ENCODE results near the gene EWSR1.
"Not testable (repeated sequence)": the region's sequence is repeated elsewhere in the genome, so short reads cannot be mapped to it uniquely, and the experiment has no call there.

EWSR1 gene

GRCh38 chr22:29344137-29344536 lies 76.1 kb downstream of the EWSR1 start:
- TF ChIP-seq EZH2 (IDR thresholded peaks at IDR 0.05; ENCODE audit: borderline replicate concordance, low read depth, low read length, severe bottlenecking) (no peak), CTCF (IDR thresholded peaks at IDR 0.05; ENCODE audit: borderline replicate concordance, extremely low read depth, low read length, poor library complexity, severe bottlenecking) (no peak)
- peaks cover 88% of the 10 kb centered on the region for H3K36me3 ChIP-seq (ENCODE audit: insufficient read depth, low read length)

GRCh38 chr22:29344889-29345288 lies 76.8 kb downstream of the EWSR1 start:
- H3K79me2 ChIP-seq (ENCODE audit: insufficient read depth, low read length); H3K27ac ChIP-seq (ENCODE audit: low read length); H3K27me3 ChIP-seq (ENCODE audit: insufficient read depth, low read length, poor library complexity); H3K4me3 ChIP-seq (ENCODE audit: low read depth in 1 of 2, low read length in 2 of 2); DNase-seq; ATAC-seq (ENCODE audit: insufficient read depth, low read depth); H2AFZ ChIP-seq (ENCODE audit: low read depth, low read length); H4K20me1 ChIP-seq (ENCODE audit: insufficient read depth, low read length); H3K4me1 ChIP-seq (ENCODE audit: insufficient read depth, low read length); H3K4me2 ChIP-seq (ENCODE audit: insufficient read depth, low read length); H3K9ac ChIP-seq (ENCODE audit: low read depth, low read length); H3K9me3 ChIP-seq (ENCODE audit: insufficient read depth, low read length, severe bottlenecking): not testable (repeated sequence)
- H3K36me3 ChIP-seq (ENCODE audit: insufficient read depth, low read length), result peaks cover 88% of the 10 kb centered on the region

More at GRCh38 chr22:29344137-29344536, 76.1 kb downstream of the EWSR1 start:
- no peaks in the 10 kb centered on the region for H3K27me3 ChIP-seq (ENCODE audit: insufficient read depth, low read length, poor library complexity)
- no peak overlapping the region for H2AFZ ChIP-seq (ENCODE audit: low read depth, low read length)
- H3K9me3 ChIP-seq (ENCODE audit: insufficient read depth, low read length, severe bottlenecking), result no peaks in the 10 kb centered on the region
- no peaks in the 10 kb centered on the region for H3K79me2 ChIP-seq (ENCODE audit: insufficient read depth, low read length)
- no peaks in the 10 kb centered on the region for H3K4me1 ChIP-seq (ENCODE audit: insufficient read depth, low read length)
- H3K4me2 ChIP-seq (ENCODE audit: insufficient read depth, low read length), result no peak overlapping the region
- H3K27ac ChIP-seq (ENCODE audit: low read length), result no peak overlapping the region
- H3K4me3 ChIP-seq (ENCODE audit: low read depth in 1 of 2, low read length in 2 of 2), result no peak overlapping the region
- ATAC-seq (ENCODE audit: insufficient read depth, low read depth) (no peak), DNase-seq (no peak)
- H3K9ac ChIP-seq (ENCODE audit: low read depth, low read length), result no peak overlapping the region
- H4K20me1 ChIP-seq (ENCODE audit: insufficient read depth, low read length), result peaks cover 8% of the 10 kb centered on the region; the same call in 1 of the 2 replicates

GRCh38 chr22:29345932-29346331 lies 77.9 kb downstream of the EWSR1 start:
- no peaks in the 10 kb centered on the region for H3K4me1 ChIP-seq (ENCODE audit: insufficient read depth, low read length)
- H3K27ac ChIP-seq (ENCODE audit: low read length), result no peak overlapping the region
- H3K36me3 ChIP-seq (ENCODE audit: insufficient read depth, low read length), result peaks cover 88% of the 10 kb centered on the region
- no peak overlapping the region for H2AFZ ChIP-seq (ENCODE audit: low read depth, low read length)
- H4K20me1 ChIP-seq (ENCODE audit: insufficient read depth, low read length), result peaks cover 8% of the 10 kb centered on the region; the same call in 1 of the 2 replicates
- TF ChIP-seq CTCF (IDR thresholded peaks at IDR 0.05; ENCODE audit: borderline replicate concordance, extremely low read depth, low read length, poor library complexity, severe bottlenecking) (no peak), EZH2 (IDR thresholded peaks at IDR 0.05; ENCODE audit: borderline replicate concordance, low read depth, low read length, severe bottlenecking) (no peak)
- no peaks in the 10 kb centered on the region for H3K79me2 ChIP-seq (ENCODE audit: insufficient read depth, low read length)
- H3K4me2 ChIP-seq (ENCODE audit: insufficient read depth, low read length), result no peak overlapping the region
- no peaks in the 10 kb centered on the region for H3K9me3 ChIP-seq (ENCODE audit: insufficient read depth, low read length, severe bottlenecking)
- H3K9ac ChIP-seq (ENCODE audit: low read depth, low read length), result no peak overlapping the region
- no peaks in the 10 kb centered on the region for H3K27me3 ChIP-seq (ENCODE audit: insufficient read depth, low read length, poor library complexity)
- ATAC-seq (ENCODE audit: insufficient read depth, low read depth) (no peak), DNase-seq (no peak)
- no peak overlapping the region for H3K4me3 ChIP-seq (ENCODE audit: low read depth in 1 of 2, low read length in 2 of 2)

GRCh38 chr22:29346659-29347058 lies 78.6 kb downstream of the EWSR1 start:
- Histone ChIP-seq H3K4me3 (ENCODE audit: low read depth in 1 of 2, low read length in 2 of 2) (no peak overlapping the region), H3K36me3 (ENCODE audit: insufficient read depth, low read length) (peaks cover 88% of the 10 kb centered on the region), H4K20me1 (ENCODE audit: insufficient read depth, low read length) (peaks cover 6% of the 10 kb centered on the region; the same call in 1 of the 2 replicates), H3K79me2 (ENCODE audit: insufficient read depth, low read length) (no peaks in the 10 kb centered on the region), H3K27me3 (ENCODE audit: insufficient read depth, low read length, poor library complexity) (no peaks in the 10 kb centered on the region), H2AFZ (ENCODE audit: low read depth, low read length) (no peak overlapping the region), H3K4me1 (ENCODE audit: insufficient read depth, low read length) (no peaks in the 10 kb centered on the region), H3K27ac (ENCODE audit: low read length) (no peak overlapping the region), H3K9me3 (ENCODE audit: insufficient read depth, low read length, severe bottlenecking) (no peaks in the 10 kb centered on the region), H3K4me2 (ENCODE audit: insufficient read depth, low read length) (no peak overlapping the region), H3K9ac (ENCODE audit: low read depth, low read length) (no peak overlapping the region)
- no peak for DNase-seq
- ATAC-seq (ENCODE audit: insufficient read depth, low read depth), result no peak
- no peak for TF ChIP-seq CTCF (IDR thresholded peaks at IDR 0.05; ENCODE audit: borderline replicate concordance, extremely low read depth, low read length, poor library complexity, severe bottlenecking)

All from DND-41 (cell line).